B cell (primary cell): Measurements from ENCODE around the gene RBBP6. TPM values are rescaled to one million over a fixed set of nuclear protein-coding genes. Genes with fewer than 3 reads are reported as not detected.

Experiments
- ATAC-seq: fragments of 200-7000 bp; cut with Tn5 transposase; one replicate; pipeline ENCODE4 v1.10.0; 2021; ENCODE audit warnings: low read depth, mild to moderate bottlenecking, moderate number of reproducible peaks, moderate library complexity
- CTCF ChIA-PET: fragments of 350-600 bp; sonication (Branson Sonifier 250); formaldehyde crosslinking; loops from one replicate; lab custom pipeline; 2021; ENCODE audit warnings: antibody characterized with exemption, inconsistent platforms; lab: Charles Lee
- POLR2A ChIA-PET: fragments of 350-600 bp; sonication (Branson Sonifier 250); formaldehyde crosslinking; loops from one replicate; lab custom pipeline; 2021; ENCODE audit warnings: antibody characterized with exemption; lab: Charles Lee
- DNase-seq: peaks from one replicate; pipeline ENCODE4 v3.0.0; 2013
- H2AFZ ChIP-seq: 2 replicates; pipeline ENCODE4 v1.6.1; 2012; ENCODE audit warnings: mild to moderate bottlenecking, low read depth, low read length; ENCODE audit not compliant: insufficient read depth, poor library complexity, severe bottlenecking
- H3K27ac ChIP-seq, 2 donors: 1 replicate in 1 of 2; 2 replicates in 1 of 2; pipeline ENCODE4 v1.5.1; 2012 to 2013; ENCODE audit warnings: low read length in 2 of 2, mild to moderate bottlenecking in 2 of 2, moderate library complexity in 1 of 2
- H3K27me3 ChIP-seq, 4 experiments: fragments of 200-600 bp in 1 of 4; sonication (generic) in 1 of 4; replicated peaks in 1 of 4; 1 replicate in 2 of 4; 2 replicates in 2 of 4; pipeline versions ENCODE4 v1.6.1 to v1.7.0; 2013 to 2016; ENCODE audit warnings: low read length in 3 of 4, mild to moderate bottlenecking in 2 of 4, mixed read lengths in 1 of 4, moderate library complexity in 1 of 4; ENCODE audit not compliant: insufficient read depth in 4 of 4, control insufficient read depth in 3 of 4; ENCODE audit errors: control extremely low read depth in 1 of 4
- H3K36me3 ChIP-seq, 2 experiments: replicated peaks in 1 of 2; 1 replicate in 1 of 2; 2 replicates in 1 of 2; pipeline versions ENCODE4 v1.6.1 to v1.7.1; 2013; ENCODE audit warnings: low read length in 1 of 2; ENCODE audit not compliant: insufficient read depth in 2 of 2, control insufficient read depth in 1 of 2; ENCODE audit errors: control extremely low read depth in 1 of 2, extremely low read depth in 1 of 2
- H3K4me1 ChIP-seq, 2 donors: fragments of 200-600 bp in 1 of 2; sonication (generic) in 1 of 2; 1 replicate in 1 of 2; 2 replicates in 1 of 2; pipeline versions ENCODE4 v1.5.1 to v1.6.1; 2013 to 2017; ENCODE audit warnings: low read length in 2 of 2; ENCODE audit not compliant: control insufficient read depth in 2 of 2, insufficient read depth in 2 of 2
- H3K4me2 ChIP-seq: replicated peaks from 2 replicates; pipeline ENCODE3; 2012; ENCODE audit warnings: mild to moderate bottlenecking, low read depth, low read length; ENCODE audit not compliant: poor library complexity, severe bottlenecking
- H3K4me3 ChIP-seq, 5 experiments: fragments of 200-600 bp in 1 of 5; sonication (generic) in 1 of 5; 1 replicate in 3 of 5; 2 replicates in 2 of 5; pipeline versions ENCODE4 v1.5.1 to v1.7.0; 2011 to 2016; ENCODE audit warnings: low read length in 4 of 5, mild to moderate bottlenecking in 4 of 5, low read depth in 2 of 5, control low read depth in 1 of 5, moderate library complexity in 1 of 5; ENCODE audit not compliant: insufficient read depth in 1 of 5; ENCODE audit errors: control extremely low read depth in 1 of 5, extremely low read depth in 1 of 5
- H3K79me2 ChIP-seq: fragments of 200-600 bp; sonication (generic); one replicate; pipeline ENCODE4 v1.6.0; 2016; ENCODE audit warnings: low read length; ENCODE audit not compliant: control insufficient read depth, insufficient read depth
- H3K9ac ChIP-seq: fragments of 200-600 bp; sonication (generic); 2 replicates; pipeline ENCODE4 v1.6.1; 2017; ENCODE audit warnings: mild to moderate bottlenecking, low read length, moderate library complexity
- H3K9me3 ChIP-seq, 3 donors: one replicate each; pipeline versions ENCODE4 v1.6.1 to v1.7.1; 2013; ENCODE audit warnings: low read length in 2 of 3; ENCODE audit not compliant: control insufficient read depth in 2 of 3, insufficient read depth in 1 of 3; ENCODE audit errors: control extremely low read depth in 1 of 3
- H4K20me1 ChIP-seq: 2 replicates; pipeline ENCODE4 v1.6.0; 2012; ENCODE audit warnings: mild to moderate bottlenecking, low read length; ENCODE audit not compliant: insufficient read depth, control insufficient read depth, poor library complexity, severe bottlenecking
- H3K27ac Mint-ChIP-seq: one replicate; pipeline ENCODE4 v1.8.0; 2021; ENCODE audit warnings: mixed read lengths
- H3K27me3 Mint-ChIP-seq: one replicate; pipeline ENCODE4 v1.8.0; 2021; ENCODE audit warnings: mixed read lengths
- H3K4me1 Mint-ChIP-seq: one replicate; pipeline ENCODE4 v1.8.0; 2021; ENCODE audit warnings: mixed read lengths
- H3K4me3 Mint-ChIP-seq: one replicate; pipeline ENCODE4 v1.8.0; 2021; ENCODE audit warnings: mixed read lengths
- H3K9me3 Mint-ChIP-seq: one replicate; pipeline ENCODE4 v1.8.0; 2022; ENCODE audit warnings: mixed read lengths; ENCODE audit not compliant: insufficient read depth
- EZH2 ChIP-seq: IDR thresholded peaks from 2 replicates; pipeline ENCODE4 v1.6.1; 2012; ENCODE audit warnings: borderline replicate concordance, low read depth, mild to moderate bottlenecking, moderate library complexity, low read length; ENCODE audit not compliant: insufficient read depth, poor library complexity, severe bottlenecking
- WGBS: methylation state at CpG from one replicate; pipeline ENCODE4 v1.1.5; 2013; ENCODE audit warnings: missing lambda C conversion rate; ENCODE audit not compliant: insufficient coverage; 5-methylcytosine and 5-hydroxymethylcytosine counted together
- intact Hi-C: fragments of 100-400 bp; cut with micrococcal nuclease; formaldehyde crosslinking; loops from one replicate; pipeline ENCODE4 v1.10.0; 2022
- polyA plus RNA-seq: library from polyadenylated mRNA; depleted of rRNA; stranded (reverse); fragments of >200 nt; gene quantifications from 2 replicates; pipeline ENCODE4 v1.2.3, GENCODE V29; 2012
- total RNA-seq, 2 donors: library from RNA; stranded (reverse); fragments of 120-200 nt in 1 of 2; gene quantifications; 1 replicate in 1 of 2; 2 replicates in 1 of 2; pipeline versions ENCODE4 v1.2.3 to v1.2.4, GENCODE V29; 2013 to 2022
- TF ChIP-seq, protein P1 (sequence below): fragments of 200-600 bp; IDR thresholded peaks from one replicate; pipeline ENCODE4 v1.8.0; 2022; ENCODE audit warnings: antibody characterized with exemption, mild to moderate bottlenecking

RBBP6 gene
- total and polyA plus RNA-seq, 2 donors (not counting 1 experiment from before 2014, with no cell fraction given): 107 to 132 TPM

DNA sequence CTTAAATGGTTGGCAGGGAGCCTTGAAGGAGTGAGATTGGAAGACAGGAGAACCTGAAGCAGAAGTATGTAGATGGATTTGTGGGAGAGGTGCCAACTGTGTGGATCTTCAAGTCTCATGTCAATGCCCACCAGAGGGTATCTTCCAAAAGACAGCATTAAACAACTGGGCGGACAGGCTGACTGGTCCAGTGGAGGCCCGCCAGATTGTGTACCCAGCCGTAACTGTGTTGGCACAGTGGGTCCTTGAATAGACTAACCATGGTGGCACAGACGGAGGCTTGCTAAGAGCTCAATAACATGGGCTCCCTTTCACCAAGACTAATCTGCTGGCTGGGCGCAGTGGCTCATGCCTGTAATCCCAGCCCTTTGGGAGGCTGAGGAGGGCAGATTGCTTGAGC lies 24.2 kb upstream of the RBBP6 start:
- Histone ChIP-seq H3K27ac (no peak overlapping the region), H4K20me1 (no peaks in the 10 kb centered on the region), H3K9ac (no peak overlapping the region), H3K27me3 (no peaks in the 10 kb centered on the region), H3K4me2 (no peak overlapping the region), H3K4me1 (peaks cover 6 to 8% of the 10 kb centered on the region in 2 donors), H3K9me3 (no peaks in the 10 kb centered on the region), H3K79me2 (no peaks in the 10 kb centered on the region), H3K4me3 (no peak overlapping the region), H2AFZ (no peak overlapping the region), H3K36me3 (no peaks in the 10 kb centered on the region)
- intact Hi-C loops: no loop called here
- 96% methylated on average over 3 of the region's 5 CpGs for WGBS
- no peak for TF ChIP-seq EZH2
- TF ChIP-seq, protein P1, sequence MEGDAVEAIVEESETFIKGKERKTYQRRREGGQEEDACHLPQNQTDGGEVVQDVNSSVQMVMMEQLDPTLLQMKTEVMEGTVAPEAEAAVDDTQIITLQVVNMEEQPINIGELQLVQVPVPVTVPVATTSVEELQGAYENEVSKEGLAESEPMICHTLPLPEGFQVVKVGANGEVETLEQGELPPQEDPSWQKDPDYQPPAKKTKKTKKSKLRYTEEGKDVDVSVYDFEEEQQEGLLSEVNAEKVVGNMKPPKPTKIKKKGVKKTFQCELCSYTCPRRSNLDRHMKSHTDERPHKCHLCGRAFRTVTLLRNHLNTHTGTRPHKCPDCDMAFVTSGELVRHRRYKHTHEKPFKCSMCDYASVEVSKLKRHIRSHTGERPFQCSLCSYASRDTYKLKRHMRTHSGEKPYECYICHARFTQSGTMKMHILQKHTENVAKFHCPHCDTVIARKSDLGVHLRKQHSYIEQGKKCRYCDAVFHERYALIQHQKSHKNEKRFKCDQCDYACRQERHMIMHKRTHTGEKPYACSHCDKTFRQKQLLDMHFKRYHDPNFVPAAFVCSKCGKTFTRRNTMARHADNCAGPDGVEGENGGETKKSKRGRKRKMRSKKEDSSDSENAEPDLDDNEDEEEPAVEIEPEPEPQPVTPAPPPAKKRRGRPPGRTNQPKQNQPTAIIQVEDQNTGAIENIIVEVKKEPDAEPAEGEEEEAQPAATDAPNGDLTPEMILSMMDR: no peak
- Mint-ChIP-seq H3K9me3 (no peaks in the 10 kb centered on the region), H3K4me3 (no peak overlapping the region), H3K4me1 (peaks cover 6% of the 10 kb centered on the region), H3K27ac (no peak overlapping the region), H3K27me3 (peaks cover 8% of the 10 kb centered on the region)
- POLR2A ChIA-PET: no interaction called here
- no peak for DNase-seq
- no peak for ATAC-seq
- CTCF ChIA-PET: interaction anchor here (0.6 to 3.4 kb wide), 8 partner anchors 8 to 1338 kb away, joined by 3 to 24 read pairs (median 4); no protein-coding TSS in a partner anchor

DNA sequence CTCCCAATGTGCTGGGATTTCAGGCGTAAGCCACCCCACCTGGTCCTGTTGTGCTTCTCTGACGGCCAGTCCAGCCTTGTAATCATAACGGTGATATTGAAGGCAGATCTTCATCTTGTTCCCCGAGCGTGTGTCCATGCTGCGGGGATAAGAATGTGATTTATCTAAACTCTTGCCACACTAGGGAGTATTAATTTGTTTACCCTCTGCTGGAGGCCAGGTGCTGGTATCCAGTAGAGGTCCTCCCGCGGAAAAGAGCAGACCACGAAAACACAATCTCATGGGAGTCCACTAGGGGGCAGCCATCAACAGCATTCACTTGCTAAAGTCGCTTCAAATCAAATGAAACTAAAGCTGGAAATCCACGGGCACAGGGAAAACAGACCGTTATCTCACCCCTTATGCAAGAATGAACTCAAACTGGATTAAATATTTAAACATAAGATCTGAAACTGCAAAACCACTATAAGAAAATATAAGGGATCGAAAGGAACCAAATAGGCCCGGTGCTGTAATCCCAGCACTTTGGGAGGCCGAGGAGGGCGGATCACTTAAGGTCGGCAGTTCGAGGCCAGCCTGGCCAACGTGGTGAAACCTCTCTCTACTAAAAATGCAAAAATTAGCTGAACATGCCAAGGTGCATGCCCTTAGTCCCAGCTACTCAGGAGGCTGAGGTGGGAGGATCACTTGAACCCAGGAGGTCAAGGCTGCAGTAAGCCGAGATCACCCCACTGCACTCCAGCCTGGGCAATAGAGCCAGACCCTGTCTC lies 22.3 kb upstream of the RBBP6 start:
- peaks cover 6 to 8% of the 10 kb centered on the region in 2 donors for H3K4me1 ChIP-seq
- no peak overlapping the region for H3K27ac ChIP-seq
- no peaks in the 10 kb centered on the region for H3K27me3 ChIP-seq
- Mint-ChIP-seq H3K27ac (no peak overlapping the region), H3K27me3 (peaks cover 8% of the 10 kb centered on the region), H3K4me1 (peaks cover 6% of the 10 kb centered on the region), H3K4me3 (peak overlapping the region; percentile 68), H3K9me3 (no peaks in the 10 kb centered on the region)
- peak; percentile 68 for ATAC-seq
- TF ChIP-seq EZH2: no peak
- TF ChIP-seq, protein P1: peak; percentile 86
- no peaks in the 10 kb centered on the region for H3K36me3 ChIP-seq
- peak overlapping the region; percentile 64 for H2AFZ ChIP-seq
- peak; percentile 80 for DNase-seq
- no peaks in the 10 kb centered on the region for H4K20me1 ChIP-seq
- H3K4me3 ChIP-seq: no peak overlapping the region
- ChIA-PET POLR2A (no interaction called here), CTCF (interaction anchor here (0.5 to 3.4 kb wide), 14 partner anchors 10 to 873 kb away, joined by 3 to 24 read pairs (median 5); partner anchors contain the start of gene RBBP6)
- peak overlapping the region; percentile 57 for H3K4me2 ChIP-seq
- H3K79me2 ChIP-seq: no peaks in the 10 kb centered on the region
- intact Hi-C loops: loop anchor here (1.0 kb wide), 1 partner anchor 22 kb away; the partner anchor contains the start of gene RBBP6
- no peak overlapping the region for H3K9ac ChIP-seq
- WGBS: 56% methylated on average over 14 of the region's 20 CpGs
- H3K9me3 ChIP-seq: no peaks in the 10 kb centered on the region
